ENCODE data around the gene CAMKK1.

- no peak for TF ChIP-seq TAF1 (IDR thresholded peaks at IDR 0.05; ENCODE audit: borderline replicate concordance, insufficient read depth, low read length)
- TF ChIP-seq REST (IDR thresholded peaks at IDR 0.05; ENCODE audit: insufficient read depth in 1 of 2, low read depth in 2 of 2, low read length in 2 of 2): no peak
Observed at GRCh38 chr17:3815925-3816324, 76.9 kb downstream of the CAMKK1 start.
